K562 treated with DMSO at 1 percent for 48 hours (cell line): Measurements from ENCODE around the gene C1QBP. TPM values are rescaled to one million over a fixed set of nuclear protein-coding genes. Genes with fewer than 3 reads are reported as not detected.

ENCODE experiments used
- total RNA-seq: library from RNA; unstranded; fragments of 300-600 nt; gene quantifications from 2 replicates; pipeline ENCODE4 v1.2.3, GENCODE V29; 2022; ENCODE audit warnings: low replicate concordance; ENCODE audit errors: extremely low read depth

C1QBP gene, protein sequence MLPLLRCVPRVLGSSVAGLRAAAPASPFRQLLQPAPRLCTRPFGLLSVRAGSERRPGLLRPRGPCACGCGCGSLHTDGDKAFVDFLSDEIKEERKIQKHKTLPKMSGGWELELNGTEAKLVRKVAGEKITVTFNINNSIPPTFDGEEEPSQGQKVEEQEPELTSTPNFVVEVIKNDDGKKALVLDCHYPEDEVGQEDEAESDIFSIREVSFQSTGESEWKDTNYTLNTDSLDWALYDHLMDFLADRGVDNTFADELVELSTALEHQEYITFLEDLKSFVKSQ
- not detected in 2 replicates for total RNA-seq

GRCh38 chr17:5438716-5439445 is at the start of gene C1QBP:
C1QBP (minus strand) TSS chr17:5439155; CDS start chr17:5439073, 82 bp downstream.

DNA sequence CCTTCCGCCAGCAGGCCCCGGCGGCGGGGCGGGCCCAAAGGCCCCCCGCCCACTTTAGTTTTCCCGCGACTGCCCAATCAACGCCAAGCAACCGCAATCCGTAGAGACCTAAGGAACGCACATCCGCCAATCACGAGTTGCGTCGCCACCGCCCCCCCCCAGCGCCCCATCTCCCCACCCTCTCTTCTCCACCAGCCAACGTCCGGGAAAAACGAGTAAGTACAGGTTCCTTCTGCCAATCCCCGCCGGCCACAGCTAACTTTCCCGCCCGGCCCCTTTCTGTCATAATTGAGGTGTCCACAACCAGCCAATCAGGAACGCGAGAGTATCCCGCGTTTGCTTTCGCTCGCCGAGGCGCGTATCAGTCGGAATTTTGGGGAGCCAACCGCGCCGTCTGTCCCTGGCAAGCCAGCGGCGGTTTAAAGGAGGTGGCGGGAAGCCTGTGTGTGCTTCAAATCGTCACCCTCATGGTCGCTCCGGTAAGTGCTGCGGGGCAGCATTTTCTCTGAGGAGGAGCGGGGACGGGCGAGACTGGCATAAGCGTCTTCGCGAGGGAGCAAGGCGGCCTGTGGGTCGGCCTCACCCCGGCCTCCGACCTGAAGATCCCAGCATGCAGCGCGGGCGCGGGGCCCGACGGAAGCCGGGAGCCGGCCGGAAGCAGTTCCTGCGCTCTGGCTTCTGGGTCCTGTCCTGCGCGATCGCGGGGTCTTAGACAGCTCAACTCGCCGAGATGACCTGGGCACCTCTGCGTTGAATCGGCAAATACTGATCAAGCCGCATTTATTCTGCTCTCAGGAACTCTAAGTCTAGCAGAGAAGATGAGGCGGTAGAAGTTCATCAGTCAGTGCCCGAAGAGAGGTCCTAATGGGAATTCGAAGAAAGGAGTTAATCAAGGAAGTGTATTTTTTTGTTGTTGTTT is 47.5 kb upstream of the C1QBP start, which contains the start of gene MIS12:
Gene MIS12 (plus strand): TSS at position 361 of the 919 bp plus-strand sequence. CDS start 2,297 bp downstream, outside the sequence.

GRCh38 chr17:5485270-5486205 is 46.6 kb upstream of the C1QBP start, which contains the start of gene DERL2:
DERL2 (minus strand) TSS chr17:5486178; CDS start chr17:5486161, 17 bp downstream.

DNA sequence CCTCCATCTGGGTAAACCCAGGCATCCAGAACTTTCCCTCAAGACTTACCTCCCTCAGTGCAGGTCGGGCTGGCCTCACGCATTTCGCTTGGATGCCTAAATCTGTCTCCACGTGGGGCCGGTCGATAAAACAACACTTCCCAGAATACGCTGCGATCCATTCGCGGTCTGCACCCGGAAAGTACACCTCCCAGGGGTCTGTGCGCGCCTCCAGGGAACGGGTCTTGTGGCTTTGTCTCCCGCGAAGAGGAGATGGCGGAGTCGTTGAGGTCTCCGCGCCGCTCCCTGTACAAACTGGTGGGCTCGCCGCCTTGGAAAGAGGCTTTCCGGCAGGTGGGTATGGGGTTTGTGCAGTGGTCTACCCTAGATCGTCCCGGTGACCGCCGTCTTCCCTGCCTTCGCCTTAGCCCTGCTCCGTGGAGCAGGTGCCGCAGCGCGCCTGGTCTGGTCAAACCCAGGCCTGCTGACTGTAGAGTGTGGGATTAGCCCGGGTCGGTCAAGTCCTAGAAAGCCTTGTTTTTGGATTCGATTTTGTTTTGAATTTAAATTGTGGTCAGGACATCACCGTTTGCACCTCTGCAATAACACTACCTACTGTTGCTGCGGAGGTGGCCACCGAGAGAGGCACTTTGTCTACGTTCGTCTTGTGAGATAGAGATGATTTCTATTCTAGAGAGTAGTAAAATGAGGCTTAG is 18.8 kb downstream of the C1QBP start, which contains the start of gene RPAIN:
Gene RPAIN (plus strand): TSS at position 224 of the 695 bp plus-strand sequence. CDS start 29 bp downstream, at position 253.

DNA sequence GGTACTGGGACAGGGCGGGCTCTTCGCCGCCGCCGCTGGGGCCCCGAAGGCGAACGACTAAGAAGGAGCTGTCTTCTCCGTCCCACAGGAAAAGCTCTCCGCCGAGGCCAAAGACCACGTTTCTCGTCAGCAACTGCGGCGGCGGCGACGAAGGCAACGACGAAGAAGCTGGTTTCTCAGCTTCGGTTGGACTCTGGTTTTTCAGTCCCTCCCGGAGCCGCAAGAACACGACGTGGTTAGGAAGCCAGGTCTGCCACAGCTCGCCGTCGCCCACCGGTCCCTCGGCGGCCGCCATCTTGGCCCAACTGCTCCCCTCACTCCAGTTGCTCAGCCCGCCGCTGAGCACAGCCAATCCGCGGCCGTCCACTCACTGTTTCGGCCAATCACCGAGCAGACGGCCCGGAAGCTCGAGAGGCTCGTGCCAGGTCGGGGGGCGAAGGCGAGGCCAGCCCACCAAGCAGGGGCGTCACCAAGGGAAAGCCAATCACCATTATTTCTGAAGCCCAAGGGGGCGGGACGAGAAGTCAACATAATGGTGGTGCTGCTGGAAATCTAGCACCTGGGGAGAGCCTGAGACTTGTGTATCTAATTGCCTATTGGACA is 19.5 kb downstream of the C1QBP start, which contains the start of gene NUP88:
Gene NUP88 (minus strand): TSS at position 307 of the 603 bp plus-strand sequence. CDS start 12 bp downstream, at position 295.

Other genes with a start within 250 kb of the C1QBP start
- gene ZNF594, start 247.3 kb downstream of the C1QBP start, total RNA-seq, result not detected in 2 replicates
- not detected in 2 replicates for gene SCIMP, start 204.3 kb downstream of the C1QBP start, total RNA-seq
- gene RABEP1, start 156.9 kb downstream of the C1QBP start, total RNA-seq, result not detected in 2 replicates
- gene NUP88, start 19.5 kb downstream of the C1QBP start, total RNA-seq, result not detected in 2 replicates
- gene RPAIN, start 19.0 kb downstream of the C1QBP start, total RNA-seq, result not detected in 2 replicates
- not detected in 2 replicates for gene DHX33, start 29.8 kb upstream of the C1QBP start, total RNA-seq
- not detected in 2 replicates for gene DERL2, start 47.0 kb upstream of the C1QBP start, total RNA-seq
- not detected in 2 replicates for gene MIS12, start 47.4 kb upstream of the C1QBP start, total RNA-seq
- gene NLRP1, start 145.4 kb upstream of the C1QBP start, total RNA-seq, result not detected in 2 replicates